Measurements from ENCODE around the gene EZR.

DNA sequence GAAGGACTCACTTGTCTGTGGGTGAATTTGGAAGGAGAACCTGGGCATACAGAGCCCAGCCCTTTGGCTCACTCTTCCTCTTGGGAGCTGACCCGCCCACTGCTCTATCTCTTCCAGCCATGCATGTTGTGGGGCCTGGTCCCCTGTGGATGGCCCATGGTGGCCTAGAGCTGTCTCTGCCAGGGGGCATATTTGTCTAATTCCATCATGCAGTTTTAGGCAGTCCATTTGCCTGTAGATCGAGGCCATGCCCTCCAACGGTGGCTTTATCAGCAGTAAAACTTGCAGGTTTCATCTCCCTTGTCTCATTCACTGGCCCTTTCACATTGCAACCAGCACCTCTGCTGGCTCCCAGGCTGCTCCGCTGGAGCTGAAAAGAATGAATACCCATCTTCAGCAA, 12.9 kb upstream of the EZR start:
- no peak for TF ChIP-seq YY1 (IDR thresholded peaks at IDR 0.05; ENCODE audit: insufficient read depth, insufficient read length)
- no peak for TF ChIP-seq ZNF274 (IDR thresholded peaks at IDR 0.05; ENCODE audit: low read depth, low read length)

Data from NT2/D1 (cell line).